C4-2B (cell line): Measurements from ENCODE around the gene S1PR4.
A peak's percentile ranks its signal among the peaks of the same experiment; 100 is the strongest.

Experiments used
- H3K27ac ChIP-seq: fragments of 450-650 bp; 2 replicates; pipeline ENCODE4 v1.5.1; 2017
- ZFX ChIP-seq: fragments of 450-650 bp; IDR thresholded peaks from 2 replicates; pipeline ENCODE4 v1.6.1; 2017
- TF ChIP-seq, protein P1 (sequence below): fragments of 450-650 bp; conservative IDR thresholded peaks from 2 replicates; pipeline ENCODE4 v1.5.1; 2017; ENCODE audit warnings: mild to moderate bottlenecking

The S1PR4 gene

DNA sequence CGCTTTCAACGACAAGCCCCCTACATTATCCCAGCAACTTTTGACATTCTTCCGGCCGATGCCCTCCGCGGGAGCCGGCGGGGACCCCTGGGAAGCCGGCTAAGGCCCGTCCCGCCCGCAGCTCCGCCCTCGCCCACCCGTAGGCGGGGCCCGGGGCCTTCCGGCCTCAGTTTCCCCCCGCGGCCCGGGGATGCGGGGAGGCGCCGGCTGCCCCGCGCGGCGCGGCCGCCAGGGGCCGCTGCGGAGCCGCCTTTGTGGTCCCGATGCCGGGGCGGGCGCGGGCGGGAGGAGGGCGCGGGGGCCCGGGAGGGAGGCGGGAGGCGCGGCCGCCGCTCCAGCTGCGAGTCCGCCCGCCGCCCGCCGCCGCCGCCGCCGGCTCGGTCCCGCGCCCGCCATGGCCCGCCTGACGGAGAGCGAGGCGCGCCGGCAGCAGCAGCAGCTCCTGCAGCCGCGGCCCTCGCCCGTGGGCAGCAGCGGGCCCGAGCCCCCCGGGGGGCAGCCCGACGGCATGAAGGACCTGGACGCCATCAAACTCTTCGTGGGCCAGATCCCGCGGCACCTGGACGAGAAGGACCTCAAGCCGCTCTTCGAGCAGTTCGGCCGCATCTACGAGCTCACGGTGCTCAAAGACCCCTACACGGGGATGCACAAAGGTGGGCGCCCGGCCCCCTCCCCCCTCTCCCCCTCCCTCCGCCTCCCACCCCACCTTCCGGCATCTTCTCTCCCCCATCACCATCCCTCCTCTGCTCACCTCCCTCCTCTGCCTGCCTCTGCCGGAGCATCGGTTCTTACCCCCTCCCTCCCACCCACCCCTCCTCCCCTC is 46.0 kb downstream of the S1PR4 start, which contains the start of gene CELF5:
CELF5 (plus strand) TSS at position 316 of the 823 bp plus-strand sequence; CDS start at position 395, 79 bp downstream.
- no peak within 1 kb of the TSS for H3K27ac ChIP-seq
- TF ChIP-seq ZFX, result no peak
- TF ChIP-seq, protein P1, sequence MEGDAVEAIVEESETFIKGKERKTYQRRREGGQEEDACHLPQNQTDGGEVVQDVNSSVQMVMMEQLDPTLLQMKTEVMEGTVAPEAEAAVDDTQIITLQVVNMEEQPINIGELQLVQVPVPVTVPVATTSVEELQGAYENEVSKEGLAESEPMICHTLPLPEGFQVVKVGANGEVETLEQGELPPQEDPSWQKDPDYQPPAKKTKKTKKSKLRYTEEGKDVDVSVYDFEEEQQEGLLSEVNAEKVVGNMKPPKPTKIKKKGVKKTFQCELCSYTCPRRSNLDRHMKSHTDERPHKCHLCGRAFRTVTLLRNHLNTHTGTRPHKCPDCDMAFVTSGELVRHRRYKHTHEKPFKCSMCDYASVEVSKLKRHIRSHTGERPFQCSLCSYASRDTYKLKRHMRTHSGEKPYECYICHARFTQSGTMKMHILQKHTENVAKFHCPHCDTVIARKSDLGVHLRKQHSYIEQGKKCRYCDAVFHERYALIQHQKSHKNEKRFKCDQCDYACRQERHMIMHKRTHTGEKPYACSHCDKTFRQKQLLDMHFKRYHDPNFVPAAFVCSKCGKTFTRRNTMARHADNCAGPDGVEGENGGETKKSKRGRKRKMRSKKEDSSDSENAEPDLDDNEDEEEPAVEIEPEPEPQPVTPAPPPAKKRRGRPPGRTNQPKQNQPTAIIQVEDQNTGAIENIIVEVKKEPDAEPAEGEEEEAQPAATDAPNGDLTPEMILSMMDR, result peak; percentile 95

DNA sequence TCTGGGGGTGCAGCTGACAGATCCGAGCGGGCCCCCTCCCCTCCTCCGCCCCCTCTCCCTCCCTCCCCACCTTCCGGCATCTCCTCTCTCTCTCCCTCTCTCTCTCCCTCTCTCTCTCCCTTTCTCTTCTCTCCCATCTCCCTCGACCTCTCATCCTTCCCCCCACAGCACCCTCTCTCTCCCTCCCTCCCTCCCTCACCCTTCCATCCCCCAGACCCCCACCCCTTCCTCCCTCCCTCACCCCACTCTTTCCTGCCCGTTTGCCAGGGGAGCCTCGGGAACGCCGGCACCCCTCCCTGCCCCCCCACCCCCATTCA is 46.6 kb downstream of the S1PR4 start:
- H3K27ac ChIP-seq, result no peak overlapping the region
- TF ChIP-seq, protein P1, result no peak
- no peak for TF ChIP-seq ZFX

DNA sequence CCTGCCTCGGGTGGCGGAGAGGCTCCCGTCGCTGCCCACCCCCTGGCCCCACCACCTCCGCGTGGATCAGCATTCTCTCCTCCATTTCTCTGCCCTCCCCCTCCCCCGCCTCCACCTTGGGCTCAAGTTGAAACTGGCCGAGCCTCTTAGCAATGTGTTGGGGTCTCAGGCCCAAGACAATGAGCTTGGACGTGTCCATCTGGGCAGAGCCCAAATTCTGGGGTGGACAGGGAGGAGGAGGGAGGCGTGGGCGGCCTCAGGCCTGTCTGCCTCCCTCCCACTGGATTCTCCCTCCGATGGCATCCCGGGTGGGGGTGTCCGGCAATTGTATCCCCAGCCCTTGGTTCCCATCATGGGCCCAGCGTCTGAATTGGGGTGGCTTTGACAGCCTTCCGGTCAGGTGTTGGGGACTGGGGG is 47.1 kb downstream of the S1PR4 start:
- no peak overlapping the region for H3K27ac ChIP-seq
- no peak for TF ChIP-seq ZFX
- TF ChIP-seq, protein P1, result no peak

DNA sequence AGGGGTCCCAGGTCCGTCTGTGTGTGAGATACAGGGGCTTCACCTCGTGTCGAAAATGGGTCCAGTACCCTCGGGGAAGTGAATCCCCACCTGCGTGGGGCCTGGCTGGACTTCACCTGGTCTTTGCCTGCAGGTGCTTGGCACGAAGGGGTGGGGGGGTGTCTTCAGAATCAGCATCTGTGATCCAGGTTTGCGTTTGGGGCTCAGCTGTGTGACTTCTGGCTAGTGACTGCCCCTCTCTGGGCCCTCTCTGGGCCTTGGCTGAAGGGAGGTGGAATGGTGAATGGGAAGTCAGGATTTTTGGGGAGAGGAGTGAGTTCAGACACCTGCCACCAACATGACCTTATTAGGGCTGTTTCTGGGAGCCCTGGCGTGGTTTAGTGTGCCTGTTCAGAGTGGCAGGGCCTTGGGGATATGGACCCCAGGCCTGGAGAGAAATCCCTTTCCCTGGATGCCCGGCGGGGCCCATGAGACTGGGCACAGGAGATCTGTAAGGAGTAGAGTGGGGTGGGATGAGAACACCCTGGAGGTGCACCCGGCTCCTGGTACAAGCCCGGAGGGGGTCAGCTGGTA is 48.6 kb downstream of the S1PR4 start:
- no peak overlapping the region for H3K27ac ChIP-seq
- no peak for TF ChIP-seq ZFX
- TF ChIP-seq, protein P1, result no peak

DNA sequence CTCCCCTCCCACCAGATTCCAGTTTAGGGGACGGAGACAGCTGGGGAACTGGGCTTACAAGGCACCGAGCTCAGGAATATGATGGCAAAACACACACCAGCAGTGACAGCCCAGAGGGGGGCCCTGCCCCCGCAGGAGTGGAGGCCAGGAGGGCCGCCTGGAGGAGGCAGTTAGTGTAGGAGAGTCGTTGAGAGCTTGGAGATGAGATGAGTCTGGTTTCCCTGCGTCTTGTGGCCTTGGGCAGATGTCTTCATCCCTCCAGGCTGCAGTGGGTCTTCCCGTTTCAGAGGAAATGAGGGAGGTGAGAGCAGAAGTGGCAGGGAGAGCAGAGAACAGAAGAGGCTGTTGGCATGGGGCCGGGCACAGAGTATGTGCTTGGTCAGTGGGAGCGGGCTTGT is 50.8 kb downstream of the S1PR4 start:
- no peak for TF ChIP-seq ZFX
- TF ChIP-seq, protein P1, result no peak
- H3K27ac ChIP-seq, result no peak overlapping the region
